Measurements from ENCODE around the gene CACNA1E.

The CACNA1E gene

GRCh38 chr1:181794332-181794731, 311.0 kb downstream of the CACNA1E start:
- no peak for DNase-seq (ENCODE audit: low read depth)
- no peak for TF ChIP-seq CTCF (IDR thresholded peaks at IDR 0.05; ENCODE audit: insufficient read depth, low read depth, low read length, missing control alignments)
- H3K4me3 ChIP-seq (ENCODE audit: low read length): no peak overlapping the region

DNA sequence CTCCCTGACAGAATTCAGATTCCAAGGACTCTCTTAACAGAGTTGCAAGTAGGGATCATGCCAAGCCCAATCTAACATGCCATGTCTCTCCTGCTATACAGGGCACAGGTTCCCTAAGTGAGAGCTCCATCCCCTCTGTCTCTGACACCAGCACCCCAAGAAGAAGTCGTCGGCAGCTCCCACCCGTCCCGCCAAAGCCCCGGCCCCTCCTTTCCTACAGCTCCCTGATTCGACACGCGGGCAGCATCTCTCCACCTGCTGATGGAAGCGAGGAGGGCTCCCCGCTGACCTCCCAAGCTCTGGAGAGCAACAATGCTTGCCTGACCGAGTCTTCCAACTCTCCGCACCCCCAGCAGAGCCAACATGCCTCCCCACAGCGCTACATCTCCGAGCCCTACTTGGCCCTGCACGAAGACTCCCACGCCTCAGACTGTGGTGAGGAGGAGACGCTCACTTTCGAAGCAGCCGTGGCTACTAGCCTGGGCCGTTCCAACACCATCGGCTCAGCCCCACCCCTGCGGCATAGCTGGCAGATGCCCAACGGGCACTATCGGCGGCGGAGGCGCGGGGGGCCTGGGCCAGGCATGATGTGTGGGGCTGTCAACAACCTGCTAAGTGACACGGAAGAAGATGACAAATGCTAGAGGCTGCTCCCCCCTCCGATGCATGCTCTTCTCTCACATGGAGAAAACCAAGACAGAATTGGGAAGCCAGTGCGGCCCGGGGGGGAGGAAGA, 315.0 kb downstream of the CACNA1E start:
- no peak for TF ChIP-seq CTCF (IDR thresholded peaks at IDR 0.05; ENCODE audit: insufficient read depth, low read depth, low read length, missing control alignments)
- DNase-seq (ENCODE audit: low read depth): no peak
- H3K4me3 ChIP-seq (ENCODE audit: low read length): no peak overlapping the region

- no peak for TF ChIP-seq CTCF (IDR thresholded peaks at IDR 0.05; ENCODE audit: insufficient read depth, low read depth, low read length, missing control alignments)
- DNase-seq (ENCODE audit: low read depth): no peak
- no peak overlapping the region for H3K4me3 ChIP-seq (ENCODE audit: low read length)
Observed at GRCh38 chr1:181801617-181802016, 318.3 kb downstream of the CACNA1E start.

GRCh38 chr1:181802466-181802865, 319.1 kb downstream of the CACNA1E start:
- no peak overlapping the region for H3K4me3 ChIP-seq (ENCODE audit: low read length)
- no peak for DNase-seq (ENCODE audit: low read depth)
- no peak for TF ChIP-seq CTCF (IDR thresholded peaks at IDR 0.05; ENCODE audit: insufficient read depth, low read depth, low read length, missing control alignments)

DNA sequence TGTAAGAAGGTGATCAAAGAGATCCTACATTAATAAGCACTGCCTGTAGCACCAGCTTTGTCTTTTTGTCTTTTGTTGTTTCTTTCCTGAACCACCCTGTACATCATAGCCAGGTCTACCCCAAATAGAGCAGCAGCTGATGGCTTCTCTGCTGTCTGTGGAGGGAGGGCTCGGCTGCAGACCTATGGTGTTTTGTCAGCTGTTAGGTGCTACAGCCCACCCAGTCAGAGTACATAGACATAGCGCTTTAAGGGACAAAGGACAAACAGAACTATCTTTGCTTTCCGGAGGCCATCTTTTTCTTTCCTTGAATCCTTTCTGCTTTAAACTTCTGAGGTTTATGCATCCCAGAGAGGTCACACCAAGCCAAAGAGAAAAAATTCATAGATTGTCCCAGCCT, 320.1 kb downstream of the CACNA1E start:
- H3K4me3 ChIP-seq (ENCODE audit: low read length): no peak overlapping the region
- no peak for DNase-seq (ENCODE audit: low read depth)
- TF ChIP-seq CTCF (IDR thresholded peaks at IDR 0.05; ENCODE audit: insufficient read depth, low read depth, low read length, missing control alignments): no peak

DNA sequence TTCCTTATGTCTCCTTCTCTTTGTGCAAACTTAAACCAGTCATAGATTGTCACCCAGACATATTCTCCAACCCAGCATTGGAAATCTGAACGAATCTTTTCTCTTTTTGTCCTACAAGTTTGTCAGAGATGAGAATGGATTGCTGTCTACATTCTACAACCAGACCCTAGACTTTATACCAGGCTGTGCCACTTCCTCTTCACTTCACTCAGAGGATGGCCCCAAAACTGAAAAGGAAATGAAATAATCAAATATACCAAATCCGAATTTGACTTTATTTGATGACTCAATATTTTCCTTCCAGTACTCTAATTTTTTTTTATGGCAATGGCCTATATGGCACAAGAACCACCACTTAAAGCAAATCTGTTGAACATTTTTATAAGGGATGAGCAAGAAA, 321.7 kb downstream of the CACNA1E start:
- no peak overlapping the region for H3K4me3 ChIP-seq (ENCODE audit: low read length)
- DNase-seq (ENCODE audit: low read depth): no peak
- no peak for TF ChIP-seq CTCF (IDR thresholded peaks at IDR 0.05; ENCODE audit: insufficient read depth, low read depth, low read length, missing control alignments)

GRCh38 chr1:181806746-181807145, 323.4 kb downstream of the CACNA1E start:
- DNase-seq (ENCODE audit: low read depth): no peak
- no peak for TF ChIP-seq CTCF (IDR thresholded peaks at IDR 0.05; ENCODE audit: insufficient read depth, low read depth, low read length, missing control alignments)
- no peak overlapping the region for H3K4me3 ChIP-seq (ENCODE audit: low read length)

All from epithelial cell of esophagus (primary cell).